ENCODE results near the gene RFX7.

Gene RFX7

DNA sequence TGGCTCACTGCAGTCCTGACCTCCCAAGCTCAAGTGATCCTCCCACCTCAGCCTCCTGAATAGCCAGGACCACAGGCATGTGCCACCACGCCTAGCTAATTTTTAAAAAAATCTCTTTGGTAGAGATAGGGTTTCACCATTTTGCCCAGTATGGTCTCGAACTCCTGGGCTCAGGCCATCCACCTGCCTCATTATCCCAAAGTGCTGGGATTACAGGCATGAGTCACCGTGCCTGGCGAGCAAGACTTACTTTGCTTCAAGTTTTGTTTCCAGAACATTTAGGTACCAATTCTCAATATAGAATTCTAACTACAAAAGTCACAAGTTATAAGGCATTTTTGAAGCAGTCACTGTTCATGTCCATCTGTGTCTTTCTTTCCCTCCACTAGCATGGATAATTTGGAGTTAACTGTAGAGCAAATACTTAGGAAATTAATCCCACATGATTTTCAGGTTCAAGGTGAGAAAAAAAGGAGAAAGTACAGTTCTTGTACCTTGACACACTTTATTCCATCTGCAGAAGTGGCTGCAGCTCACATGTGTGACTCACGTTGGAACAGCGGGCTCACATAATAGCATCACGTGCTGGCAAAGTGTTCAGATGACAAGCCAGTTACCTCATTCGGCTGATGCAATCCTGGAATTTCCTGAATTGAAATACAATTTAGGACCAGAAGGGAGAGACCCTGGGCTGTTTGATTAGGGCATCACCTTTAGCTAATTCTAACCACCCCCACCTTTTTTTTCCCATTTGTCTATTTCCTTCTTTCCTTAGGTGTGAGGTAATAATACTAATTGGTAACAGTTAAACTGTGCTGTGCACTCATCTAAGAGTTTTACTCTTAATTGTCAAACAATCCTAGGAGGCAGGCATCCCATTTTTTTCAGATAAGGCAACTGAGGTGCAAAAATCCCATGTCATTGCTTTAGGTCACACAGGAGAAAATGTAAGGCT is 203.3 kb downstream of the RFX7 start:
- Histone ChIP-seq H3F3A (ENCODE audit: insufficient read depth) (no peaks in the 10 kb centered on the region), H3K36me3 (ENCODE audit: low read length) (no peaks in the 10 kb centered on the region), H3K9ac (ENCODE audit: low read length) (no peak overlapping the region), H3K27ac (ENCODE audit: low read depth, low read length) (no peak overlapping the region), H3K27me3 (ENCODE audit: low read length) (no peaks in the 10 kb centered on the region), H3K79me2 (ENCODE audit: insufficient read depth, low read length) (no peaks in the 10 kb centered on the region), H3K9me2 (replicated peaks; ENCODE audit: insufficient read depth, low read length) (no peaks in the 10 kb centered on the region), H3K4me3 (ENCODE audit: insufficient read depth, low read length, poor library complexity, severe bottlenecking) (no peak overlapping the region), H4K20me1 (ENCODE audit: low read depth, low read length) (no peaks in the 10 kb centered on the region), H2AFZ (ENCODE audit: low read depth, low read length, severe bottlenecking) (no peak overlapping the region), H3K9me3 (ENCODE audit: insufficient read depth, low read length) (no peaks in the 10 kb centered on the region), H3K4me2 (ENCODE audit: low read depth, low read length, poor library complexity, severe bottlenecking) (no peak overlapping the region)
- TF ChIP-seq CTCF (IDR thresholded peaks at IDR 0.05; ENCODE audit: insufficient read depth, low read length, poor library complexity, severe bottlenecking) (no peak), EZH2phosphoT487 (conservative IDR thresholded peaks at IDR 0.05; ENCODE audit: low read length) (no peak)

GRCh38 chr15:56038707-56039106 is 205.0 kb downstream of the RFX7 start:
- Histone ChIP-seq H4K20me1 (ENCODE audit: low read depth, low read length) (no peaks in the 10 kb centered on the region), H3K9ac (ENCODE audit: low read length) (no peak overlapping the region), H3K27me3 (ENCODE audit: low read length) (no peaks in the 10 kb centered on the region), H3K4me3 (ENCODE audit: insufficient read depth, low read length, poor library complexity, severe bottlenecking) (no peak overlapping the region), H3F3A (ENCODE audit: insufficient read depth) (no peaks in the 10 kb centered on the region), H3K4me2 (ENCODE audit: low read depth, low read length, poor library complexity, severe bottlenecking) (no peak overlapping the region), H2AFZ (ENCODE audit: low read depth, low read length, severe bottlenecking) (no peak overlapping the region), H3K79me2 (ENCODE audit: insufficient read depth, low read length) (no peaks in the 10 kb centered on the region), H3K27ac (ENCODE audit: low read depth, low read length) (no peak overlapping the region), H3K9me3 (ENCODE audit: insufficient read depth, low read length) (no peaks in the 10 kb centered on the region), H3K36me3 (ENCODE audit: low read length) (no peaks in the 10 kb centered on the region), H3K9me2 (replicated peaks; ENCODE audit: insufficient read depth, low read length) (no peaks in the 10 kb centered on the region)
- TF ChIP-seq EZH2phosphoT487 (conservative IDR thresholded peaks at IDR 0.05; ENCODE audit: low read length), result no peak
- TF ChIP-seq CTCF (IDR thresholded peaks at IDR 0.05; ENCODE audit: insufficient read depth, low read length, poor library complexity, severe bottlenecking), result no peak

GRCh38 chr15:56038015-56038414 is 205.7 kb downstream of the RFX7 start:
- Histone ChIP-seq H3K9me3 (ENCODE audit: insufficient read depth, low read length) (no peaks in the 10 kb centered on the region), H3K79me2 (ENCODE audit: insufficient read depth, low read length) (no peaks in the 10 kb centered on the region), H3K9ac (ENCODE audit: low read length) (no peak overlapping the region), H3K36me3 (ENCODE audit: low read length) (no peaks in the 10 kb centered on the region), H3K9me2 (replicated peaks; ENCODE audit: insufficient read depth, low read length) (no peaks in the 10 kb centered on the region), H3K27ac (ENCODE audit: low read depth, low read length) (no peak overlapping the region), H3K4me2 (ENCODE audit: low read depth, low read length, poor library complexity, severe bottlenecking) (no peak overlapping the region), H3F3A (ENCODE audit: insufficient read depth) (no peaks in the 10 kb centered on the region), H2AFZ (ENCODE audit: low read depth, low read length, severe bottlenecking) (no peak overlapping the region), H3K4me3 (ENCODE audit: insufficient read depth, low read length, poor library complexity, severe bottlenecking) (no peak overlapping the region), H4K20me1 (ENCODE audit: low read depth, low read length) (no peaks in the 10 kb centered on the region), H3K27me3 (ENCODE audit: low read length) (no peaks in the 10 kb centered on the region)
- TF ChIP-seq EZH2phosphoT487 (conservative IDR thresholded peaks at IDR 0.05; ENCODE audit: low read length) (no peak), CTCF (IDR thresholded peaks at IDR 0.05; ENCODE audit: insufficient read depth, low read length, poor library complexity, severe bottlenecking) (no peak)

Measured in SU-DHL-6 (cell line).